ENCODE results near the gene PLAGL2. TPM values are rescaled to one million over a fixed set of nuclear protein-coding genes. Genes with fewer than 3 reads are reported as not detected.

The PLAGL2 gene
- total RNA-seq, 1 experiment from 2014 or later = 44.4 TPM

GRCh38 chr20:32190616-32191415 lies 16.7 kb downstream of the PLAGL2 start:
- H3K14ac ChIP-seq (ENCODE audit: insufficient read depth, low read length) = peak overlapping the region; percentile 88; the same call in 1 of the 2 replicates
- no peak overlapping the region for H3K56ac ChIP-seq (ENCODE audit: insufficient read length, low read depth, low read length)
- Mint-ChIP-seq H3K36me3 (ENCODE audit: insufficient read depth in 1 of 3, low read depth in 3 of 3) (peaks cover 15 to 37% (median 26%) of the 10 kb centered on the region in 3 experiments; a peak in 6 of 7 replicates), H3K9me3 (no peaks in the 10 kb centered on the region; a peak in 1 of 5 replicates), H3K4me1 (peaks cover 16 to 19% of the 10 kb centered on the region in 2 experiments), H3K4me3 (peak overlapping the region; percentile 75 to 84), H3K27me3 (ENCODE audit: low read depth) (no peaks in the 10 kb centered on the region), H3K27ac (peak overlapping the region in 2 of 3 experiments; percentile 19 to 44; a peak in 2 of 7 replicates)
- no peak overlapping the region for H2BK120ac ChIP-seq (ENCODE audit: low read depth, low read length, poor library complexity, severe bottlenecking)
- H2AK5ac ChIP-seq (ENCODE audit: insufficient read length, low read length) = no peak overlapping the region
- H2BK12ac ChIP-seq (ENCODE audit: insufficient read length, low read depth, low read length) = no peak overlapping the region
- H3K9me3 ChIP-seq (ENCODE audit: control insufficient read depth, low read depth, low read length) = no peaks in the 10 kb centered on the region
- H3K79me2 ChIP-seq (ENCODE audit: insufficient read depth, low read length) = no peaks in the 10 kb centered on the region
- TF ChIP-seq CTCF (conservative IDR thresholded peaks at IDR 0.05) = no peak
- no peaks in the 10 kb centered on the region for H3K27me3 ChIP-seq (ENCODE audit: insufficient read depth, low read length)
- H4K8ac ChIP-seq (replicated peaks; ENCODE audit: insufficient read length, low read depth, low read length) = no peak overlapping the region
- no peak overlapping the region for H3K23ac ChIP-seq (ENCODE audit: insufficient read length, low read depth, low read length)
- H3K4me1 ChIP-seq (ENCODE audit: insufficient read depth, low read length) = no peaks in the 10 kb centered on the region
- H2BK15ac ChIP-seq (ENCODE audit: low read depth, low read length) = no peak overlapping the region
- H3K23me2 ChIP-seq (ENCODE audit: insufficient read length, low read depth, low read length, poor library complexity, severe bottlenecking) = peaks cover 14% of the 10 kb centered on the region
- no peak overlapping the region for H4K5ac ChIP-seq (ENCODE audit: insufficient read length, low read depth, low read length)
- no peak overlapping the region for H3T11ph ChIP-seq (ENCODE audit: low read length)
- H3K4ac ChIP-seq (ENCODE audit: low read depth, low read length) = no peak overlapping the region
- H3K9ac ChIP-seq (ENCODE audit: extremely low read depth, insufficient read length, low read length) = peak overlapping the region; percentile 29
- H2BK5ac ChIP-seq (ENCODE audit: insufficient read length, low read length) = no peak overlapping the region
- H2AFZ ChIP-seq (ENCODE audit: low read length) = no peak overlapping the region
- no peaks in the 10 kb centered on the region for H4K20me1 ChIP-seq (ENCODE audit: control insufficient read depth, insufficient read depth, insufficient read length)
- DNase-seq = peak; percentile 56
- no peak overlapping the region for H2BK20ac ChIP-seq (ENCODE audit: low read depth, low read length, poor library complexity, severe bottlenecking)
- no peak overlapping the region for H4K91ac ChIP-seq (ENCODE audit: insufficient read length, low read depth, low read length)
- H3K18ac ChIP-seq (ENCODE audit: insufficient read length, low read depth, low read length) = peak overlapping the region; percentile 56
- peak overlapping the region; percentile 73 for H3K4me2 ChIP-seq (ENCODE audit: insufficient read depth, insufficient read length, low read length)
- no CpG with 5 or more reads among the region's 14 CpGs for WGBS (ENCODE audit: extremely low coverage, insufficient read length, low lambda C conversion rate)
- no peak overlapping the region for H3K27ac ChIP-seq (ENCODE audit: insufficient read length, low read depth, low read length)
- H3K79me1 ChIP-seq (ENCODE audit: insufficient read depth, low read depth, low read length, poor library complexity, severe bottlenecking) = no peaks in the 10 kb centered on the region

Measured in H9 (cell line).